ENCODE measurements around the gene TMEM8B. TPM values are rescaled to one million over a fixed set of nuclear protein-coding genes. Genes with fewer than 3 reads are reported as not detected.

The TMEM8B gene
- total and polyA plus RNA-seq, 9 of the 15 experiments (the other 6 are each of a cell fraction or from before 2014, with no cell fraction given): 0.01 to 2.2 (median 1.1) TPM

DNA sequence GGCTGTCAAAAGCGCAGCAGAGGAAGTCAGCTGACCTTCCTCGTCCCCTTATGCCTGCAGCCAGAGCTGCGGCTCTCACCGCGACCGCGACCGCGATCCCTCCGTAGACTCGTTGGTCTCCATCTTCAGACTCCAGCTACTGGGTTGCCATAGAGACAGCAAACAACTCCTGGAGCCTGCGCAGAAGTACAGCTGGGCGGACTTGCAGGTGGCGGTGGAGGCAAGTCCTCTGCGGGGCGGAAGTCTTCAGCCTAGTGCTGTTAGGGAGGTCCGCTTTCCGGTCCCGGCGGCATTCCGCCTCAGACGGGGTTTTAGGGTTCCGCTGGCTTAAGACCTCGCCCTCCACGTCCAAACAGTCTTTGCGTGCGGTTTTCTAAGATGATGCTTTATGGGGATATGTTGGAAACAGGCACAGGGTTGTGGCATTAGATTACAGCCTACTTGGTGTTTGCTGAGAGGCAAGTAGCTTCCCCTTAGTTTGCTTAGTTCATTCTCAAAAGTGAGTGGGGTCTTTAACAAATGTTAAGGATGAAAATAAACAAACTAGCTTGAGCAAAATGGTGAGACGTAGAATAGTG lies 16.9 kb upstream of the TMEM8B start, which contains the start of gene SPAG8 (continued):
- TF ChIP-seq, protein P1, sequence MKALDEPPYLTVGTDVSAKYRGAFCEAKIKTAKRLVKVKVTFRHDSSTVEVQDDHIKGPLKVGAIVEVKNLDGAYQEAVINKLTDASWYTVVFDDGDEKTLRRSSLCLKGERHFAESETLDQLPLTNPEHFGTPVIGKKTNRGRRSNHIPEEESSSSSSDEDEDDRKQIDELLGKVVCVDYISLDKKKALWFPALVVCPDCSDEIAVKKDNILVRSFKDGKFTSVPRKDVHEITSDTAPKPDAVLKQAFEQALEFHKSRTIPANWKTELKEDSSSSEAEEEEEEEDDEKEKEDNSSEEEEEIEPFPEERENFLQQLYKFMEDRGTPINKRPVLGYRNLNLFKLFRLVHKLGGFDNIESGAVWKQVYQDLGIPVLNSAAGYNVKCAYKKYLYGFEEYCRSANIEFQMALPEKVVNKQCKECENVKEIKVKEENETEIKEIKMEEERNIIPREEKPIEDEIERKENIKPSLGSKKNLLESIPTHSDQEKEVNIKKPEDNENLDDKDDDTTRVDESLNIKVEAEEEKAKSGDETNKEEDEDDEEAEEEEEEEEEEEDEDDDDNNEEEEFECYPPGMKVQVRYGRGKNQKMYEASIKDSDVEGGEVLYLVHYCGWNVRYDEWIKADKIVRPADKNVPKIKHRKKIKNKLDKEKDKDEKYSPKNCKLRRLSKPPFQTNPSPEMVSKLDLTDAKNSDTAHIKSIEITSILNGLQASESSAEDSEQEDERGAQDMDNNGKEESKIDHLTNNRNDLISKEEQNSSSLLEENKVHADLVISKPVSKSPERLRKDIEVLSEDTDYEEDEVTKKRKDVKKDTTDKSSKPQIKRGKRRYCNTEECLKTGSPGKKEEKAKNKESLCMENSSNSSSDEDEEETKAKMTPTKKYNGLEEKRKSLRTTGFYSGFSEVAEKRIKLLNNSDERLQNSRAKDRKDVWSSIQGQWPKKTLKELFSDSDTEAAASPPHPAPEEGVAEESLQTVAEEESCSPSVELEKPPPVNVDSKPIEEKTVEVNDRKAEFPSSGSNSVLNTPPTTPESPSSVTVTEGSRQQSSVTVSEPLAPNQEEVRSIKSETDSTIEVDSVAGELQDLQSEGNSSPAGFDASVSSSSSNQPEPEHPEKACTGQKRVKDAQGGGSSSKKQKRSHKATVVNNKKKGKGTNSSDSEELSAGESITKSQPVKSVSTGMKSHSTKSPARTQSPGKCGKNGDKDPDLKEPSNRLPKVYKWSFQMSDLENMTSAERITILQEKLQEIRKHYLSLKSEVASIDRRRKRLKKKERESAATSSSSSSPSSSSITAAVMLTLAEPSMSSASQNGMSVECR (CRISPR knock-in tag; IDR thresholded peaks at IDR 0.05): peak; percentile 23; the same call in 1 of the 2 replicates
- TF ChIP-seq, protein P2, sequence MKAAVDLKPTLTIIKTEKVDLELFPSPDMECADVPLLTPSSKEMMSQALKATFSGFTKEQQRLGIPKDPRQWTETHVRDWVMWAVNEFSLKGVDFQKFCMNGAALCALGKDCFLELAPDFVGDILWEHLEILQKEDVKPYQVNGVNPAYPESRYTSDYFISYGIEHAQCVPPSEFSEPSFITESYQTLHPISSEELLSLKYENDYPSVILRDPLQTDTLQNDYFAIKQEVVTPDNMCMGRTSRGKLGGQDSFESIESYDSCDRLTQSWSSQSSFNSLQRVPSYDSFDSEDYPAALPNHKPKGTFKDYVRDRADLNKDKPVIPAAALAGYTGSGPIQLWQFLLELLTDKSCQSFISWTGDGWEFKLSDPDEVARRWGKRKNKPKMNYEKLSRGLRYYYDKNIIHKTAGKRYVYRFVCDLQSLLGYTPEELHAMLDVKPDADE (conservative IDR thresholded peaks at IDR 0.05; ENCODE audit: control insufficient read depth, low read depth, low read length): peak; percentile 84; the same call in 1 of the 2 replicates
- TF ChIP-seq HNRNPK (IDR thresholded peaks at IDR 0.05; ENCODE audit: low read depth, low read length, poor library complexity, severe bottlenecking) (no peak), ETV1 (tag; conservative IDR thresholded peaks at IDR 0.05; ENCODE audit: low read depth) (peak; percentile 88), BRD9 (IDR thresholded peaks at IDR 0.05; ENCODE audit: low read depth, partially characterized antibody) (no peak), RBM15 (IDR thresholded peaks at IDR 0.05; ENCODE audit: insufficient read depth, low read length) (no peak), PRMT5 (CRISPR knock-in tag; IDR thresholded peaks at IDR 0.05) (no peak), SP2 (IDR thresholded peaks at IDR 0.05; ENCODE audit: extremely low read depth, low read depth, low read length, poor library complexity, severe bottlenecking) (no peak), CBX2 (IDR thresholded peaks at IDR 0.05; ENCODE audit: insufficient read depth, low read length, poor library complexity, severe bottlenecking) (no peak), ZKSCAN1 (IDR thresholded peaks at IDR 0.05; ENCODE audit: low read depth, low read length) (no peak), CBFA2T3 (IDR thresholded peaks at IDR 0.05) (no peak), PHB2 (IDR thresholded peaks at IDR 0.05; ENCODE audit: low read depth) (no peak)
- TF ChIP-seq, protein P3, sequence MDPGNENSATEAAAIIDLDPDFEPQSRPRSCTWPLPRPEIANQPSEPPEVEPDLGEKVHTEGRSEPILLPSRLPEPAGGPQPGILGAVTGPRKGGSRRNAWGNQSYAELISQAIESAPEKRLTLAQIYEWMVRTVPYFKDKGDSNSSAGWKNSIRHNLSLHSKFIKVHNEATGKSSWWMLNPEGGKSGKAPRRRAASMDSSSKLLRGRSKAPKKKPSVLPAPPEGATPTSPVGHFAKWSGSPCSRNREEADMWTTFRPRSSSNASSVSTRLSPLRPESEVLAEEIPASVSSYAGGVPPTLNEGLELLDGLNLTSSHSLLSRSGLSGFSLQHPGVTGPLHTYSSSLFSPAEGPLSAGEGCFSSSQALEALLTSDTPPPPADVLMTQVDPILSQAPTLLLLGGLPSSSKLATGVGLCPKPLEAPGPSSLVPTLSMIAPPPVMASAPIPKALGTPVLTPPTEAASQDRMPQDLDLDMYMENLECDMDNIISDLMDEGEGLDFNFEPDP (CRISPR knock-in tag; IDR thresholded peaks at IDR 0.05): no peak
- TF ChIP-seq, protein P4, sequence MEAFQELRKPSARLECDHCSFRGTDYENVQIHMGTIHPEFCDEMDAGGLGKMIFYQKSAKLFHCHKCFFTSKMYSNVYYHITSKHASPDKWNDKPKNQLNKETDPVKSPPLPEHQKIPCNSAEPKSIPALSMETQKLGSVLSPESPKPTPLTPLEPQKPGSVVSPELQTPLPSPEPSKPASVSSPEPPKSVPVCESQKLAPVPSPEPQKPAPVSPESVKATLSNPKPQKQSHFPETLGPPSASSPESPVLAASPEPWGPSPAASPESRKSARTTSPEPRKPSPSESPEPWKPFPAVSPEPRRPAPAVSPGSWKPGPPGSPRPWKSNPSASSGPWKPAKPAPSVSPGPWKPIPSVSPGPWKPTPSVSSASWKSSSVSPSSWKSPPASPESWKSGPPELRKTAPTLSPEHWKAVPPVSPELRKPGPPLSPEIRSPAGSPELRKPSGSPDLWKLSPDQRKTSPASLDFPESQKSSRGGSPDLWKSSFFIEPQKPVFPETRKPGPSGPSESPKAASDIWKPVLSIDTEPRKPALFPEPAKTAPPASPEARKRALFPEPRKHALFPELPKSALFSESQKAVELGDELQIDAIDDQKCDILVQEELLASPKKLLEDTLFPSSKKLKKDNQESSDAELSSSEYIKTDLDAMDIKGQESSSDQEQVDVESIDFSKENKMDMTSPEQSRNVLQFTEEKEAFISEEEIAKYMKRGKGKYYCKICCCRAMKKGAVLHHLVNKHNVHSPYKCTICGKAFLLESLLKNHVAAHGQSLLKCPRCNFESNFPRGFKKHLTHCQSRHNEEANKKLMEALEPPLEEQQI (IDR thresholded peaks at IDR 0.05): no peak
